Brain microvascular endothelial cell (primary cell): ENCODE data around the gene MRPS16.

Experiments used
- DNase-seq: peaks from one replicate; pipeline ENCODE4 v3.0.0-alpha.2; 2020
- H3K27ac ChIP-seq: fragments of 250-450 bp; sonication (Bioruptor Pico); 2 replicates; pipeline ENCODE4 v1.5.1; 2020; ENCODE audit warnings: mild to moderate bottlenecking, moderate library complexity
- H3K27me3 ChIP-seq: fragments of 250-450 bp; sonication (Bioruptor Pico); replicated peaks from 2 replicates; pipeline ENCODE4 v1.5.1; 2020; ENCODE audit warnings: mild to moderate bottlenecking
- H3K36me3 ChIP-seq: fragments of 250-450 bp; sonication (Bioruptor Pico); replicated peaks from 2 replicates; pipeline ENCODE4 v1.5.1; 2020; ENCODE audit warnings: mild to moderate bottlenecking
- H3K4me3 ChIP-seq: 2 replicates; pipeline ENCODE4 v1.5.1; 2011; ENCODE audit warnings: low read depth, mild to moderate bottlenecking, control low read depth, low read length, moderate library complexity
- CTCF ChIP-seq: IDR thresholded peaks from 2 replicates; pipeline ENCODE4 v1.5.1; 2011; ENCODE audit warnings: low read depth, mild to moderate bottlenecking, moderate library complexity, low read length, control low read depth, inconsistent platforms; ENCODE audit errors: missing control alignments
- in situ Hi-C: cut with HindIII; loops from 2 replicates; pipeline ENCODE4 v1.10.0; 2017; ENCODE audit warnings: low sequenced_read_pairs, low pct_ligation_motif_present

MRPS16 gene

GRCh38 chr10:73210395-73211105 lies 41.9 kb downstream of the MRPS16 start:
- in situ Hi-C loops = no loop called here
- Histone ChIP-seq H3K36me3 (peaks cover 3% of the 10 kb centered on the region), H3K27me3 (no peaks in the 10 kb centered on the region), H3K27ac (no peak overlapping the region), H3K4me3 (no peak overlapping the region)
- no peak for DNase-seq
- no peak for TF ChIP-seq CTCF

GRCh38 chr10:73209705-73210104 lies 42.7 kb downstream of the MRPS16 start:
- H3K27ac ChIP-seq = no peak overlapping the region
- peaks cover 3% of the 10 kb centered on the region for H3K36me3 ChIP-seq
- in situ Hi-C loops = no loop called here
- peak; percentile 25 for DNase-seq
- H3K4me3 ChIP-seq = no peak overlapping the region
- no peak for TF ChIP-seq CTCF
- no peaks in the 10 kb centered on the region for H3K27me3 ChIP-seq

DNA sequence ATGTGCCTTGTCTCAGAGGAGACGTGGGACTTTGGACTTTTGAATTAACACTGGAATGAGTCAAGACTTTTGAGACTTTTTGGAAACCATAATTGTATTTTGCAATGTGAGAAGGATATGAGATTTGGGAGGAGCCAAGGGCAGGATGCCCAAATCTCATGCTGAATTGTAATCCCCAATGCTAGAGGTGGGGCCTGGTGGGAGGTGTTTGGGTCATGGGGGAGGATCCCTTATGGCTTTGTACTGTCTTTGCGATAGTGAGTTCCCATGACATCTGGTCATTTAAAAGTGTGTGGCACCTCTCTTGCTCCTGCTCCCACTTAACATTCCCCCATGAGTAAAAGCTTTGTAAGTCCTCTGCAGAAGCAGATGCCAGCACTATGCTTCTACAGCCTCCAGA lies 44.6 kb downstream of the MRPS16 start:
- Histone ChIP-seq H3K27me3 (no peaks in the 10 kb centered on the region), H3K4me3 (no peak overlapping the region), H3K36me3 (peaks cover 3% of the 10 kb centered on the region), H3K27ac (no peak overlapping the region)
- TF ChIP-seq CTCF = no peak
- in situ Hi-C loops = no loop called here
- no peak for DNase-seq

DNA sequence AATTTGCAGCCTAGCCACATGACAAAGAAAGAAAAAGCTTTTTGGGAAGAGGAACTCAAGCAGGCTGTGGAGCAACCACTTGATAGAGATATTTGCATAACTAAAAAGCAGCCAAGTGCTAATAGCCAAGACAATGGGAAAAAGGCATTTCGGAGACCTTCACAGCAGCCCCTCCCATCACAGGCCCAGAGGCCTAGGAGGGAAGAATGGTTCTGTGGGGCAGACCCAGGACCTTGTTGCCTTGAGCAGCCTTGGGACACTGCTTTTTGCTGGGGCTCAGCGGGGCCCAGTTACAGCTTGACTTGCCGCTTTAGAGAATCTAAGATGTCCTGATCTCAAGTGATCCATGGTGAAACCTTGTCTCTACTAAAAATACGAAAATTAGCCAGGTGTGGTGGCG lies 46.1 kb downstream of the MRPS16 start:
- DNase-seq = no peak
- Histone ChIP-seq H3K27ac (no peak overlapping the region), H3K27me3 (no peaks in the 10 kb centered on the region), H3K4me3 (no peak overlapping the region), H3K36me3 (peaks cover 3% of the 10 kb centered on the region)
- in situ Hi-C loops = no loop called here
- TF ChIP-seq CTCF = no peak

DNA sequence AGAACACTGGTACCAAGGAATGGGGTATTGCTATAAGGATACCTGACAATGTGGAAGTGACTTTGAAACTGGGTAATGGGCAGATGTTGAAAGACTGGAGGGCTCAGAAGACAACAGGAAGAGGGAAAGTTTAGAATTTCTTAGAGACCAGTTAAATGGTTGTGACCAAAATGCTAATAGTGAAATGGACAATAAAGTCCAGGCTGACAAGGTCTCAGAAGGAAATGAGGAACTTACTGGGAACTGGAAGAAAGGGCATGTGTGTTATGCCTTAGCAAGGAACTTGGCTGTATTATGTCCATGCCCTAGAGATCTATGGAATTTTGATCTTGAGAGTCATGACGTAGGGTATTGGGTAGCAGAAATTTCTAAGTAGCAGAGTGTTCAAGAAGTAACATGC lies 46.6 kb downstream of the MRPS16 start:
- in situ Hi-C loops = no loop called here
- no peak overlapping the region for H3K4me3 ChIP-seq
- H3K27me3 ChIP-seq = no peaks in the 10 kb centered on the region
- no peak for DNase-seq
- no peak overlapping the region for H3K27ac ChIP-seq
- no peak for TF ChIP-seq CTCF
- peaks cover 3% of the 10 kb centered on the region for H3K36me3 ChIP-seq

DNA sequence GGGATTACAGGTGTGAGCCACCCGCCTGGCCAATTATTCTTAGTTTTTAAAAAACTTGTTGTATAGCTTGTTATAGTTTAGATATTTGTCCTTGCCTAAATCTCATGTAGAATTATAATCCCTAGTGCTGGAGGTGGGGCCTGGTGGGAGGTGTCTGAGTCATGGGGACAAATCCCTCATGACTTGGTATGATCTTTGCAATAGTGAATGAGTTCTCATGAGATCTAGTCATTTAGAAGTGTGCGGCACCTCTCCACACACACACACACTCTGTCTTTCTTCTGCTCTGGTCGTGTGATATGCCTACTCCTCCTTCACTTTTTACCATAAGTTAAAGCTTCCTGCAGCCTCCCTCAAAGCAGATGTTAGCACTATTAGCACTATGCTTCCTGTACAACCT lies 47.4 kb downstream of the MRPS16 start:
- no peak overlapping the region for H3K4me3 ChIP-seq
- no peaks in the 10 kb centered on the region for H3K36me3 ChIP-seq
- DNase-seq = no peak
- in situ Hi-C loops = no loop called here
- no peaks in the 10 kb centered on the region for H3K27me3 ChIP-seq
- no peak for TF ChIP-seq CTCF
- no peak overlapping the region for H3K27ac ChIP-seq
